ENCODE measurements around the gene UBR1.

DNA sequence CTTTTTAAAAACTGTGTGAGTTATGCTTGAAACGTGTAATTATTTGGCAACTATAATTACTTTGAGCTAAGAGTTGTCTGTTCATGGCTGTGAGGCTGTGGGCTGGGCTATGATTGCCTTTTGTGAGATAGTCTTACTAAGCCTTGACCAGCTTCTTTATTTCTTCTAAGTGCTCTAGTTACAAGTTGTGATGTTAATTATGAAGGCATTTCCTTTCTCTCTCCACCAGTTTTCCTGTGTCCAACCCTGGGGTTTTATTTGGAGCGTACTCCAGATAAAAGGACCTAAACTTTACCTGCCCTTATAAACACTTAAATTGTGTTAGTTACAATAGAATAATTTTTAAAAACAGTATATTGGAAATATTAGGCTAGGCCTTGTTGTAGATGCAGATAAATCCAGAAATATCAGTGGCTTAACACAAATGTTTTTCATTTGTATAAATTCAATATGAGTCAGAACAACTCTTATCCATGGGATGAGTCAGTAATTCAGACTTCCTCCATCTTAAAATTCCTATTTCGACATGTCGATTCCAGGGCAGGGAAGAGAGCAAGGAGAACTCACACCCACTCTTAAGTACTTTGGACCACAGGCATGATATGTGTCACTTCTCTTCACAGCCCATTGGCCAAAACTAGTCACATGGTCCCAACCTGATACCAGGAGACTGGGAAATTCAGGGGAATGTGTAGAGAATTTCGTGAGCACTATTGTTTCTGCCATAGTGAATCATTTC, 44.5 kb upstream of the UBR1 start:
- no peak for TF ChIP-seq EZH2phosphoT487 (conservative IDR thresholded peaks at IDR 0.05; ENCODE audit: low read length)
- TF ChIP-seq, protein P1, sequence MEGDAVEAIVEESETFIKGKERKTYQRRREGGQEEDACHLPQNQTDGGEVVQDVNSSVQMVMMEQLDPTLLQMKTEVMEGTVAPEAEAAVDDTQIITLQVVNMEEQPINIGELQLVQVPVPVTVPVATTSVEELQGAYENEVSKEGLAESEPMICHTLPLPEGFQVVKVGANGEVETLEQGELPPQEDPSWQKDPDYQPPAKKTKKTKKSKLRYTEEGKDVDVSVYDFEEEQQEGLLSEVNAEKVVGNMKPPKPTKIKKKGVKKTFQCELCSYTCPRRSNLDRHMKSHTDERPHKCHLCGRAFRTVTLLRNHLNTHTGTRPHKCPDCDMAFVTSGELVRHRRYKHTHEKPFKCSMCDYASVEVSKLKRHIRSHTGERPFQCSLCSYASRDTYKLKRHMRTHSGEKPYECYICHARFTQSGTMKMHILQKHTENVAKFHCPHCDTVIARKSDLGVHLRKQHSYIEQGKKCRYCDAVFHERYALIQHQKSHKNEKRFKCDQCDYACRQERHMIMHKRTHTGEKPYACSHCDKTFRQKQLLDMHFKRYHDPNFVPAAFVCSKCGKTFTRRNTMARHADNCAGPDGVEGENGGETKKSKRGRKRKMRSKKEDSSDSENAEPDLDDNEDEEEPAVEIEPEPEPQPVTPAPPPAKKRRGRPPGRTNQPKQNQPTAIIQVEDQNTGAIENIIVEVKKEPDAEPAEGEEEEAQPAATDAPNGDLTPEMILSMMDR (IDR thresholded peaks at IDR 0.05; ENCODE audit: insufficient read depth, low read length, poor library complexity, severe bottlenecking) = no peak

Measured in SU-DHL-6 (cell line).